Subcutaneous abdominal adipose tissue (tissue), 5 donors: Measurements from ENCODE around the gene ALG1.
A peak's percentile ranks its signal among the peaks of the same experiment; 100 is the strongest.

ENCODE experiments used
- H3K27ac ChIP-seq: one replicate; pipeline ENCODE4 v1.7.0; 2013; ENCODE audit warnings: low read depth, mild to moderate bottlenecking, inconsistent platforms, low read length, moderate library complexity
- H3K27me3 ChIP-seq, 5 donors: one replicate each; pipeline ENCODE4 v1.7.0; 2013; ENCODE audit warnings: low read length in 5 of 5, inconsistent platforms in 1 of 5; ENCODE audit not compliant: control insufficient read depth in 5 of 5, insufficient read depth in 4 of 5
- H3K36me3 ChIP-seq, 5 donors: one replicate each; pipeline ENCODE4 v1.7.0; 2013; ENCODE audit warnings: low read length in 5 of 5; ENCODE audit not compliant: control insufficient read depth in 5 of 5, insufficient read depth in 5 of 5
- H3K4me1 ChIP-seq, 5 donors: one replicate each; pipeline ENCODE4 v1.7.0; 2013; ENCODE audit warnings: low read length in 5 of 5, mild to moderate bottlenecking in 3 of 5, moderate library complexity in 1 of 5; ENCODE audit not compliant: control insufficient read depth in 5 of 5, insufficient read depth in 5 of 5
- H3K4me3 ChIP-seq, 5 donors: one replicate each; pipeline ENCODE4 v1.7.0; 2013; ENCODE audit warnings: low read length in 5 of 5, low read depth in 1 of 5
- H3K9ac ChIP-seq, 5 donors: one replicate each; pipeline ENCODE4 v1.7.0; 2013; ENCODE audit warnings: low read length in 5 of 5, mild to moderate bottlenecking in 4 of 5, moderate library complexity in 3 of 5
- H3K9me3 ChIP-seq, 5 donors: one replicate each; pipeline ENCODE4 v1.7.0; 2013; ENCODE audit warnings: low read length in 5 of 5; ENCODE audit not compliant: control insufficient read depth in 5 of 5
- donor health status: healthy.
- donor health status: healthy.
- donor health status: healthy.
- donor health status: healthy.
- donor health status: healthy.

The ALG1 gene

DNA sequence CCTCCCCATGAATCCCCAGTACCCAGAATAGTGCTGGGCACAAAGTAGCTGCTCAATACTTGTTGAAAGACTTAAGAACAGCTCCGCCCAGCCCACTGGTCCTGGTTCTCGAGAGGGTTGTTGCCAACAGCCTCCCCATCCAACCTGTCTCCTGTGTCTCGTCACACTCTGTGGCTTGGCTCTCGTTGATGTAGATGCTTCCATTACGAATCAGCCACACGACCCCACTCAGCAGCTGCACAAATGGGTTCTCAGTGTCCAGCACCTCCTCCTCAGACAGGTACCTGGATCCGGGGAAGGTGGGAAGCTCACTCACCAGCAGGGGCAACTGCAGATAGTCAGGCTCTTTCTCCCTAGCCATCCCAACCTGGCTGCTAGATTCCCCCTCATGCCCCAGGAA lies 40.0 kb upstream of the ALG1 start:
- H3K27me3 ChIP-seq: no peaks in the 10 kb centered on the region
- H3K9me3 ChIP-seq: no peaks in the 10 kb centered on the region
- H3K27ac ChIP-seq: no peak overlapping the region
- peaks cover 0 to 39% (median 26%) of the 10 kb centered on the region in 5 donors for H3K36me3 ChIP-seq
- no peak overlapping the region for H3K4me3 ChIP-seq
- H3K9ac ChIP-seq: no peak overlapping the region
- H3K4me1 ChIP-seq: peaks cover 2 to 27% (median 18%) of the 10 kb centered on the region in 5 donors

GRCh38 chr16:5032748-5033167 lies 38.9 kb upstream of the ALG1 start:
- Histone ChIP-seq H3K27ac (no peak overlapping the region), H3K4me3 (peak overlapping the region; percentile 61 to 91 (median 90)), H3K9me3 (no peaks in the 10 kb centered on the region), H3K36me3 (peaks cover 0 to 28% (median 17%) of the 10 kb centered on the region in 5 donors), H3K27me3 (no peaks in the 10 kb centered on the region), H3K9ac (peak overlapping the region; percentile 56 to 87 (median 70)), H3K4me1 (peaks cover 2 to 27% (median 18%) of the 10 kb centered on the region in 5 donors)

- peaks cover 2 to 27% (median 18%) of the 10 kb centered on the region in 5 donors for H3K4me1 ChIP-seq
- peak within 1 kb of the TSS; percentile 50 for H3K27ac ChIP-seq
- peak within 1 kb of the TSS; percentile 56 to 87 (median 70) for H3K9ac ChIP-seq
- H3K4me3 ChIP-seq: peak within 1 kb of the TSS; percentile 61 to 91 (median 90)
- H3K36me3 ChIP-seq: peaks cover 0 to 20% (median 13%) of the 10 kb centered on the region in 5 donors
- no peaks in the 10 kb centered on the region for H3K27me3 ChIP-seq
- H3K9me3 ChIP-seq: no peaks in the 10 kb centered on the region
These were observed 38.1 kb upstream of the ALG1 start, which contains the start of gene NAGPA for GRCh38 chr16:5033256-5034166. Gene NAGPA (minus strand): TSS chr16:5033935. CDS start chr16:5033914, 21 bp downstream.

- H3K27ac ChIP-seq: peak overlapping the region; percentile 50
- no peaks in the 10 kb centered on the region for H3K27me3 ChIP-seq
- H3K36me3 ChIP-seq: peaks cover 0 to 14% (median 7%) of the 10 kb centered on the region in 5 donors
- H3K4me3 ChIP-seq: peak overlapping the region; percentile 61 to 91 (median 90)
- peaks cover 2 to 27% (median 18%) of the 10 kb centered on the region in 5 donors for H3K4me1 ChIP-seq
- no peaks in the 10 kb centered on the region for H3K9me3 ChIP-seq
- H3K9ac ChIP-seq: peak overlapping the region; percentile 0 to 87 (median 70)
These were observed 37.5 kb upstream of the ALG1 start for GRCh38 chr16:5034167-5034523.

DNA sequence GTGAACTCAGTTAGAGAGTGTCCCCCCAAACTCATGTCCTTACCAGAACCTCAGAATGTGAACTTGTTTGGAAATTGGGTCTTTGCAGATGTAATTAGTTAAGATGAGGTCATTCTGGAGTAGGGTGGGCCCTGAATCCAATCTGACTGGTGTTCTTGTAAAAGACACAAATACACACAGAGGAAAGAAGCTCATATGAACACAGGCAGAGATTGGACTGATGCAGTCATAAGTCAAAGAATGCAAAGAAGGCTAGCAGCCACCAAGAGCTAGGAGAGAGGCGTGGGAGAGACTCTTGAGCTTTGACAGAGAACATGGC lies 35.8 kb upstream of the ALG1 start:
- Histone ChIP-seq H3K27me3 (no peaks in the 10 kb centered on the region), H3K4me3 (no peak overlapping the region), H3K9ac (no peak overlapping the region), H3K9me3 (no peaks in the 10 kb centered on the region), H3K36me3 (peaks cover 0 to 2% (median 0%) of the 10 kb centered on the region in 5 donors), H3K27ac (no peak overlapping the region), H3K4me1 (peaks cover 2 to 27% (median 18%) of the 10 kb centered on the region in 5 donors)

DNA sequence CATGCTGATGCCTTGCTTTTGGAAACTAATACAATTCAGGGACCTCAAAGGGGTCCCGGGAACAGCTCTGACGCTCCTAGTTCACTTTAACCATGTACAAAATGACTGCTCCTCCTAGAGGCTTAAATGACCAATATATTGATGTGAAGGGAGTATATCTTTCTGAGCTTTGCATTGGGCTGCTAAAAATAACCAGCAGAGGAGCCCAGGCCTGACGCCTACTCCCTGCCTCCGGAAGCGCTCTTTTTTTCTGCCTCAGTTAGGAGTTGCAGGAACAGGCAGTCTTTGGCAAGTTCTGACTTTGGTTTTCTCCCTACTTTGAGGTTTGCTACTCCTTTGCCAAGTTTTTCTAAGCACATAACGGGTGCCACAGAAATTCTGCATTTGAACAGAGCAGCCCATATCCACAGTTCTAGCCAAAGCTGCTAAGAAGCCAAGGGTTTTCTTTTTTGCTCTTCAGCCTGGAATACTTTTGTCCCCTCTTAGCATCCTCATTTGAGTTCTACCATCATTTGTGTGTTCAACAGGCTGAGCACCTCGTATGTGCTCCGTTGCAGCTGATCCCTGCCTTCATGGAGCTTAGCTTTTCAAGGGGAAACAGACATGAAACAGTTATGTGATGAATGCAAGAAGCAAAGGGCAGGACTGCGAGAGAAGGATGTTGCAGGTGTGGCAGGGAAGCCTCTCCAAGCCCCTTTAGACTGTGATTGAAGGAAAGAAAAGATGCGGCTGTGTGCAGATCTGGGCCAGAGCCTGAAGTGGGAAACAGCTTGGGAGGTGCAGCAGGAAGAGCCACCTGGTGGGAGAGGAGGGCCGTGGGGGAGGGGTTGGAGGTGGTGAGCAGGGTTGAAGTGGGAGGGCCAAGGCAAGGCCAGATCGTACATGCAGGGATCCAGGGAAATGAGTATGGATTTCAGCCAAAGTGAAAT lies 35.2 kb upstream of the ALG1 start:
- Histone ChIP-seq H3K4me1 (peaks cover 2 to 32% (median 21%) of the 10 kb centered on the region in 5 donors), H3K27ac (no peak overlapping the region), H3K27me3 (no peaks in the 10 kb centered on the region), H3K4me3 (no peak overlapping the region), H3K36me3 (no peaks in the 10 kb centered on the region), H3K9me3 (no peaks in the 10 kb centered on the region), H3K9ac (no peak overlapping the region)

DNA sequence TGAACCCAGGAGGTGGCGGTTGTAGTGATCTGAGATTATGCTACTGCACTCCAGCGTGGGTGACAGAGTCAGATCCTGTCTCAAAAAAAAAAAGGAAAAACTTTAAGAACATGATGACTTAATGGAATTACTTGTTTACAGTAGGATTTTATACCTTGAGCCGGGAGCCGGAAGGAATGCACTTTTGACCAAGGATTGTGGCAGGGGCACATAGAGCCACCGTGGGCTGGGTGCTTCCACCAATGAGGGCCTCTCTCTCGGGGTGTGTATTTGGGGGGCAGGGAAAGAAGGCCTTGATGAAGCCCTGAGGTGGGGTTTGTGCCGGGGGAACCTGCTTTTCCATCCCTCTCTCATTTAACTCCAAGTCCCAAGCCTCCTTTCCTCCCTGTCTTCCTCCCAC lies 31.2 kb upstream of the ALG1 start:
- Histone ChIP-seq H3K27ac (no peak overlapping the region), H3K4me1 (peaks cover 0 to 6% (median 0%) of the 10 kb centered on the region in 5 donors), H3K9me3 (no peaks in the 10 kb centered on the region), H3K4me3 (no peak overlapping the region), H3K27me3 (no peaks in the 10 kb centered on the region), H3K9ac (no peak overlapping the region), H3K36me3 (peaks cover 0 to 6% (median 0%) of the 10 kb centered on the region in 5 donors)

- H3K4me1 ChIP-seq: peaks cover 0 to 6% (median 0%) of the 10 kb centered on the region in 5 donors
- no peaks in the 10 kb centered on the region for H3K9me3 ChIP-seq
- no peak overlapping the region for H3K4me3 ChIP-seq
- no peaks in the 10 kb centered on the region for H3K27me3 ChIP-seq
- peaks cover 0 to 6% (median 2%) of the 10 kb centered on the region in 5 donors for H3K36me3 ChIP-seq
- H3K9ac ChIP-seq: no peak overlapping the region
- H3K27ac ChIP-seq: no peak overlapping the region
These were observed 30.0 kb upstream of the ALG1 start for GRCh38 chr16:5041600-5042133.

GRCh38 chr16:5042574-5043171 lies 29.0 kb upstream of the ALG1 start:
- Histone ChIP-seq H3K9ac (no peak overlapping the region), H3K27ac (no peak overlapping the region)

More at GRCh38 chr16:5042574-5043171, 29.0 kb upstream of the ALG1 start:
- no peak overlapping the region for H3K4me3 ChIP-seq
- H3K9me3 ChIP-seq: no peaks in the 10 kb centered on the region
- no peaks in the 10 kb centered on the region for H3K27me3 ChIP-seq
- peaks cover 0 to 6% (median 0%) of the 10 kb centered on the region in 5 donors for H3K4me1 ChIP-seq
- H3K36me3 ChIP-seq: peaks cover 0 to 6% (median 4%) of the 10 kb centered on the region in 5 donors
